ENCODE measurements around the gene GPI.

Gene GPI

GRCh38 chr19:34364830-34365462, at the start of gene GPI:
TSS of gene GPI (plus strand) at chr19:34365196. CDS start at chr19:34365267, 71 bp downstream.
- H2AFZ ChIP-seq: peak within 1 kb of the TSS; percentile 88
- no peaks in the 10 kb centered on the region for H3K9me3 ChIP-seq (ENCODE audit: control insufficient read depth, low read length)
- TF ChIP-seq CTCF (IDR thresholded peaks at IDR 0.05): no peak
- peak within 1 kb of the TSS; percentile 94 for H3K4me3 ChIP-seq (ENCODE audit: low read depth, low read length)
- H3K27me3 ChIP-seq (ENCODE audit: control insufficient read depth, insufficient read depth, low read length): no peaks in the 10 kb centered on the region
- peak within 1 kb of the TSS; percentile 87 for H3K4me2 ChIP-seq (ENCODE audit: low read length)
- peak within 1 kb of the TSS; percentile 98 for H3K9ac ChIP-seq
- peaks cover 6% of the 10 kb centered on the region for H3K4me1 ChIP-seq
- no peaks in the 10 kb centered on the region for H3K36me3 ChIP-seq (ENCODE audit: control insufficient read depth, insufficient read depth, low read length)
- peak within 1 kb of the TSS; percentile 84 for H3K27ac ChIP-seq
- peaks cover 35% of the 10 kb centered on the region for H3K79me2 ChIP-seq

- no peak overlapping the region for H3K27ac ChIP-seq
- H2AFZ ChIP-seq: no peak overlapping the region
- no peaks in the 10 kb centered on the region for H3K27me3 ChIP-seq (ENCODE audit: control insufficient read depth, insufficient read depth, low read length)
- H3K4me3 ChIP-seq (ENCODE audit: low read depth, low read length): no peak overlapping the region
- peaks cover 29% of the 10 kb centered on the region for H3K79me2 ChIP-seq
- TF ChIP-seq CTCF (IDR thresholded peaks at IDR 0.05): no peak
- H3K4me1 ChIP-seq: peaks cover 18% of the 10 kb centered on the region
- H3K36me3 ChIP-seq (ENCODE audit: control insufficient read depth, insufficient read depth, low read length): no peaks in the 10 kb centered on the region
- H3K9me3 ChIP-seq (ENCODE audit: control insufficient read depth, low read length): no peaks in the 10 kb centered on the region
- no peak overlapping the region for H3K4me2 ChIP-seq (ENCODE audit: low read length)
- no peak overlapping the region for H3K9ac ChIP-seq
Measured at GRCh38 chr19:34316247-34316646, 48.7 kb upstream of the GPI start.

GRCh38 chr19:34316741-34317301, 48.2 kb upstream of the GPI start:
- peaks cover 28% of the 10 kb centered on the region for H3K79me2 ChIP-seq
- TF ChIP-seq CTCF (IDR thresholded peaks at IDR 0.05): no peak
- H3K4me2 ChIP-seq (ENCODE audit: low read length): peak overlapping the region; percentile 18
- no peaks in the 10 kb centered on the region for H3K36me3 ChIP-seq (ENCODE audit: control insufficient read depth, insufficient read depth, low read length)
- no peak overlapping the region for H3K4me3 ChIP-seq (ENCODE audit: low read depth, low read length)
- no peak overlapping the region for H2AFZ ChIP-seq
- no peaks in the 10 kb centered on the region for H3K9me3 ChIP-seq (ENCODE audit: control insufficient read depth, low read length)
- H3K27ac ChIP-seq: peak overlapping the region; percentile 21
- no peak overlapping the region for H3K9ac ChIP-seq
- H3K27me3 ChIP-seq (ENCODE audit: control insufficient read depth, insufficient read depth, low read length): no peaks in the 10 kb centered on the region
- peaks cover 18% of the 10 kb centered on the region for H3K4me1 ChIP-seq

GRCh38 chr19:34317311-34317927, 47.6 kb upstream of the GPI start:
- no peak for TF ChIP-seq CTCF (IDR thresholded peaks at IDR 0.05)
- H3K4me3 ChIP-seq (ENCODE audit: low read depth, low read length): no peak overlapping the region
- no peak overlapping the region for H2AFZ ChIP-seq
- no peaks in the 10 kb centered on the region for H3K27me3 ChIP-seq (ENCODE audit: control insufficient read depth, insufficient read depth, low read length)
- no peak overlapping the region for H3K9ac ChIP-seq
- H3K36me3 ChIP-seq (ENCODE audit: control insufficient read depth, insufficient read depth, low read length): no peaks in the 10 kb centered on the region
- H3K27ac ChIP-seq: peak overlapping the region; percentile 21
- peaks cover 18% of the 10 kb centered on the region for H3K4me1 ChIP-seq
- no peaks in the 10 kb centered on the region for H3K9me3 ChIP-seq (ENCODE audit: control insufficient read depth, low read length)
- peaks cover 23% of the 10 kb centered on the region for H3K79me2 ChIP-seq
- peak overlapping the region; percentile 18 for H3K4me2 ChIP-seq (ENCODE audit: low read length)

All from parathyroid adenoma (tissue), 2 donors.